Activated T-cell treated with anti-CD3 and anti-CD28 coated beads for 1 hour (primary cell): Measurements from ENCODE around the gene STAC.

Source experiments
- DNase-seq: peaks from one replicate; pipeline ENCODE4 v3.0.0-alpha.2; 2020; ENCODE audit warnings: low read depth

The STAC gene

GRCh38 chr3:36380221-36381031, at the start of gene STAC:
TSS of gene STAC (plus strand) at chr3:36380504. CDS start at chr3:36380644, 140 bp downstream.
- no peak for DNase-seq

- no peak for DNase-seq
Observed at GRCh38 chr3:36332139-36332538, 48.2 kb upstream of the STAC start.

GRCh38 chr3:36362216-36362615, 18.1 kb upstream of the STAC start:
- no peak for DNase-seq

- DNase-seq: no peak
Observed at GRCh38 chr3:36362973-36363372, 17.3 kb upstream of the STAC start.

- DNase-seq: no peak
Observed at GRCh38 chr3:36364260-36364659, 16.0 kb upstream of the STAC start.

GRCh38 chr3:36365829-36366228, 14.5 kb upstream of the STAC start:
- no peak for DNase-seq

GRCh38 chr3:36366308-36366707, 14.0 kb upstream of the STAC start:
- no peak for DNase-seq

- DNase-seq: no peak
Observed at GRCh38 chr3:36367912-36368573, 12.3 kb upstream of the STAC start.

GRCh38 chr3:36372534-36372935, 7.8 kb upstream of the STAC start:
- no peak for DNase-seq

GRCh38 chr3:36373084-36373483, 7.2 kb upstream of the STAC start:
- no peak for DNase-seq

GRCh38 chr3:36373666-36374065, 6.6 kb upstream of the STAC start:
- no peak for DNase-seq

- no peak for DNase-seq
Observed at GRCh38 chr3:36379872-36380220, 458 bp upstream of the STAC start.

GRCh38 chr3:36381311-36381956, 1.1 kb downstream of the STAC start:
- DNase-seq: no peak

- no peak for DNase-seq
Observed at GRCh38 chr3:36393563-36393962, 13.3 kb downstream of the STAC start.

GRCh38 chr3:36394176-36394575, 13.9 kb downstream of the STAC start:
- DNase-seq: no peak

GRCh38 chr3:36397841-36398240, 17.5 kb downstream of the STAC start:
- DNase-seq: no peak

- no peak for DNase-seq
Observed at GRCh38 chr3:36399933-36400332, 19.6 kb downstream of the STAC start.

GRCh38 chr3:36401056-36401455, 20.8 kb downstream of the STAC start:
- DNase-seq: no peak

GRCh38 chr3:36403661-36404060, 23.4 kb downstream of the STAC start:
- DNase-seq: no peak

GRCh38 chr3:36405190-36405589, 24.9 kb downstream of the STAC start:
- no peak for DNase-seq

- DNase-seq: no peak
Observed at GRCh38 chr3:36408146-36408545, 27.8 kb downstream of the STAC start.

GRCh38 chr3:36409862-36410261, 29.6 kb downstream of the STAC start:
- DNase-seq: no peak

GRCh38 chr3:36411587-36411986, 31.3 kb downstream of the STAC start:
- DNase-seq: no peak
